ENCODE results near the gene SNCB.

- TF ChIP-seq, protein P1, sequence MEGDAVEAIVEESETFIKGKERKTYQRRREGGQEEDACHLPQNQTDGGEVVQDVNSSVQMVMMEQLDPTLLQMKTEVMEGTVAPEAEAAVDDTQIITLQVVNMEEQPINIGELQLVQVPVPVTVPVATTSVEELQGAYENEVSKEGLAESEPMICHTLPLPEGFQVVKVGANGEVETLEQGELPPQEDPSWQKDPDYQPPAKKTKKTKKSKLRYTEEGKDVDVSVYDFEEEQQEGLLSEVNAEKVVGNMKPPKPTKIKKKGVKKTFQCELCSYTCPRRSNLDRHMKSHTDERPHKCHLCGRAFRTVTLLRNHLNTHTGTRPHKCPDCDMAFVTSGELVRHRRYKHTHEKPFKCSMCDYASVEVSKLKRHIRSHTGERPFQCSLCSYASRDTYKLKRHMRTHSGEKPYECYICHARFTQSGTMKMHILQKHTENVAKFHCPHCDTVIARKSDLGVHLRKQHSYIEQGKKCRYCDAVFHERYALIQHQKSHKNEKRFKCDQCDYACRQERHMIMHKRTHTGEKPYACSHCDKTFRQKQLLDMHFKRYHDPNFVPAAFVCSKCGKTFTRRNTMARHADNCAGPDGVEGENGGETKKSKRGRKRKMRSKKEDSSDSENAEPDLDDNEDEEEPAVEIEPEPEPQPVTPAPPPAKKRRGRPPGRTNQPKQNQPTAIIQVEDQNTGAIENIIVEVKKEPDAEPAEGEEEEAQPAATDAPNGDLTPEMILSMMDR (IDR thresholded peaks at IDR 0.05), result no peak
- TF ChIP-seq EZH2phosphoT487 (IDR thresholded peaks at IDR 0.05) (no peak), EZH2 (IDR thresholded peaks at IDR 0.05) (no peak)
Measured at GRCh38 chr5:176659512-176659839, 29.1 kb upstream of the SNCB start.
